Measurements from ENCODE around the gene ATMIN. TPM values are rescaled to one million over a fixed set of nuclear protein-coding genes. Genes with fewer than 3 reads are reported as not detected.

The ATMIN gene
- total RNA-seq, 1 experiment from 2014 or later = 66.6 TPM

DNA sequence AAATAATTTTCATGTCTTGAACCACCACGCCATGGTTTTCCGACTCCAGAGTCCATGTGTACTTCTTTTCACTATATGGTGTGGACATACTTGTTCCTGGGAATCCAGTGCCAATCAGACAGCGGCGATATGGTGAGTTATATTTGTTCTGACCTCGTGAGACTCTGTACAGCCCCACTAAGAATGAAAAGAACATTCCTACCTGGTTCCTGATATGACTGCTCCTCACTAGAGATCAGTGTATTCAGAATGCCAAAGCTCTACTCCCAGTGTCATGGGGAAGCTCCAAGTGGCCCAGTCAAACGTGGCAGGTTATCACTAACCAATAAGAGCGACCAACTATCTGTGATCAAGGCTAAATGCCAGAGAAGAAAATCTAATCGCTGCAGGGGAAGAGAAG is 35.3 kb downstream of the ATMIN start:
- Histone ChIP-seq H3K4ac (ENCODE audit: low read depth, low read length) (no peak overlapping the region), H2AK5ac (ENCODE audit: insufficient read length, low read length) (no peak overlapping the region), H2BK20ac (ENCODE audit: low read depth, low read length, poor library complexity, severe bottlenecking) (no peak overlapping the region), H3K14ac (ENCODE audit: insufficient read depth, low read length) (no peak overlapping the region), H2BK5ac (ENCODE audit: insufficient read length, low read length) (no peak overlapping the region), H3K27ac (ENCODE audit: insufficient read length, low read depth, low read length) (no peak overlapping the region), H3T11ph (ENCODE audit: low read length) (no peak overlapping the region), H4K20me1 (ENCODE audit: control insufficient read depth, insufficient read depth, insufficient read length) (no peaks in the 10 kb centered on the region), H3K23me2 (ENCODE audit: insufficient read length, low read depth, low read length, poor library complexity, severe bottlenecking) (no peaks in the 10 kb centered on the region), H3K4me2 (ENCODE audit: insufficient read depth, insufficient read length, low read length) (no peak overlapping the region), H4K91ac (ENCODE audit: insufficient read length, low read depth, low read length) (no peak overlapping the region), H3K56ac (ENCODE audit: insufficient read length, low read depth, low read length) (no peak overlapping the region), H3K23ac (ENCODE audit: insufficient read length, low read depth, low read length) (no peak overlapping the region), H3K4me1 (ENCODE audit: insufficient read depth, low read length) (no peaks in the 10 kb centered on the region), H2BK12ac (ENCODE audit: insufficient read length, low read depth, low read length) (no peak overlapping the region), H4K5ac (ENCODE audit: insufficient read length, low read depth, low read length) (no peak overlapping the region), H3K18ac (ENCODE audit: insufficient read length, low read depth, low read length) (no peak overlapping the region), H2AFZ (ENCODE audit: low read length) (no peak overlapping the region), H3K27me3 (ENCODE audit: insufficient read depth, low read length) (no peaks in the 10 kb centered on the region), H2BK120ac (ENCODE audit: low read depth, low read length, poor library complexity, severe bottlenecking) (no peak overlapping the region), H3K9me3 (ENCODE audit: control insufficient read depth, low read depth, low read length) (no peaks in the 10 kb centered on the region), H3K79me2 (ENCODE audit: insufficient read depth, low read length) (no peaks in the 10 kb centered on the region), H4K8ac (replicated peaks; ENCODE audit: insufficient read length, low read depth, low read length) (no peak overlapping the region), H3K9ac (ENCODE audit: extremely low read depth, insufficient read length, low read length) (no peak overlapping the region), H2BK15ac (ENCODE audit: low read depth, low read length) (no peak overlapping the region), H3K79me1 (ENCODE audit: insufficient read depth, low read depth, low read length, poor library complexity, severe bottlenecking) (no peaks in the 10 kb centered on the region)
- no CpG with 5 or more reads among the region's 8 CpGs for WGBS (ENCODE audit: extremely low coverage, insufficient read length, low lambda C conversion rate)
- Mint-ChIP-seq H3K9me3 (no peaks in the 10 kb centered on the region), H3K4me3 (no peak overlapping the region), H3K27ac (0 out of 7 replicates have a peak overlapping the region, but pooled peaks of 1 of the 3 experiments have one; percentile 68), H3K36me3 (ENCODE audit: insufficient read depth in 1 of 3, low read depth in 3 of 3) (no peaks in the 10 kb centered on the region), H3K4me1 (peaks cover 14% of the 10 kb centered on the region in 2 experiments), H3K27me3 (ENCODE audit: low read depth) (no peaks in the 10 kb centered on the region; the same call in 1 of the 2 replicates)
- no peak for TF ChIP-seq CTCF (conservative IDR thresholded peaks at IDR 0.05)
- no peak for DNase-seq

All from H9 (cell line).